Heart right ventricle (tissue), 16 donors: Measurements from ENCODE around the gene ZNF350. TPM values are rescaled to one million over a fixed set of nuclear protein-coding genes. Genes with fewer than 3 reads are reported as not detected.
"Not testable (repeated sequence)": the region's sequence is repeated elsewhere in the genome, so short reads cannot be mapped to it uniquely, and the experiment has no call there.

Experiments used
- ATAC-seq, 8 donors: fragments of 200-7000 bp; cut with Tn5 transposase; one replicate each; pipeline ENCODE4 v1.9.1; 2020; ENCODE audit warnings: mild to moderate bottlenecking in 8 of 8, moderate library complexity in 8 of 8, moderate number of reproducible peaks in 1 of 8
- DNase-seq, 2 donors: peaks; one replicate each; pipeline ENCODE4 v3.0.0-alpha.2; 2020
- H3K27ac ChIP-seq, 10 donors: fragments of 200-600 bp; sonication (generic) in 2 of 10; one replicate each; pipeline versions ENCODE4 v1.5.0 to v1.8.0; 2020 to 2022; ENCODE audit warnings: mild to moderate bottlenecking in 3 of 10
- H3K27me3 ChIP-seq, 7 donors: fragments of 200-600 bp; one replicate each; pipeline ENCODE4 v1.8.0; 2021 to 2022; ENCODE audit warnings: mild to moderate bottlenecking in 2 of 7
- H3K36me3 ChIP-seq, 9 donors: fragments of 200-600 bp; sonication (generic) in 1 of 9; one replicate each; pipeline versions ENCODE4 v1.5.0 to v1.8.0; 2020 to 2022; ENCODE audit warnings: mild to moderate bottlenecking in 2 of 9
- H3K4me1 ChIP-seq, 9 donors: fragments of 200-600 bp; sonication (generic) in 1 of 9; one replicate each; pipeline versions ENCODE4 v1.5.0 to v1.8.0; 2020 to 2022; ENCODE audit warnings: mild to moderate bottlenecking in 4 of 9
- H3K4me3 ChIP-seq, 10 donors: fragments of 200-600 bp; sonication (generic) in 2 of 10; one replicate each; pipeline versions ENCODE4 v1.5.0 to v1.8.0; 2020 to 2022; ENCODE audit warnings: mild to moderate bottlenecking in 7 of 10, moderate library complexity in 2 of 10
- H3K9me3 ChIP-seq, 11 donors: fragments of 200-600 bp in 10 of 11; sonication (generic) in 2 of 11; one replicate each; pipeline versions ENCODE4 v1.5.0 to v1.8.0; 2013 to 2022; ENCODE audit warnings: mild to moderate bottlenecking in 2 of 11, control low read depth in 1 of 11, moderate library complexity in 1 of 11
- CTCF ChIP-seq, 9 donors: fragments of 200-600 bp; sonication (generic) in 2 of 9; IDR thresholded peaks; one replicate each; pipeline versions ENCODE4 v1.5.0 to v1.8.0; 2021 to 2022; ENCODE audit warnings: antibody characterized with exemption in 9 of 9, mild to moderate bottlenecking in 5 of 9, moderate library complexity in 1 of 9
- WGBS, 2 donors: extraction: QIAGEN DNeasy Blood & Tissue Kit; methylation state at CpG; one replicate each; pipeline ENCODE4 v1.1.7; 2013; ENCODE audit warnings: inconsistent platforms in 1 of 2; 5-methylcytosine and 5-hydroxymethylcytosine counted together
- intact Hi-C, 10 donors: fragments of 100-400 bp; cut with DNase I; formaldehyde crosslinking; loops; one replicate each; pipeline versions ENCODE4 v1.11.1 to v1.14.2; 2022
- polyA plus RNA-seq, 2 donors: library from polyadenylated mRNA; stranded (reverse); fragments of 200-250 nt; gene quantifications; one replicate each; pipeline ENCODE4 v1.2.3, GENCODE V29; 2013
- total RNA-seq, 10 donors: library from RNA; stranded (reverse); fragmentation: NEBNext Ultra II Directional in 3 of 10; extraction: Animal tissue kit (Norgen Biotek cat#: 25700) in 3 of 10; gene quantifications; one replicate each; pipeline versions ENCODE4 v1.2.1 to v1.2.4, GENCODE V29; 2021 to 2023
- donor health status: Arrhythmogenic right ventricular cardiomyopathy.
- donor health status: ischemic (EF 13 %, LVEDD 7.1; RV severe dilation, severe dysfunction).
- donor health status: healthy with polysubstance abuse.
- donor health status: DM: no; HTN: yes; CAD: no.
- donor health status: DM: no; HTN: no; CAD: no.
- donor health status: ischemic (EF 25% LVEDD 6.9; RV normal size, moderate dysfunction).
- donor health status: ischemic (EF 25% LVEDD 5.7; RV mildly dilated, moderate dysfunction).
- donor health status: healthy.
- donor health status: DM: yes; HTN: yes; CAD: no.
- donor health status: Ischemic cardiomyopathy.
- donor health status: ischemic (EF 35%, LVEDD 5.7; RV mildly dilated, moderate dysfunction).
- donor health status: nonischemic (EF 11% LVEDD 7.7; RV severe dilation, severe dysfunction).
- donor health status: DM: yes; HTN: yes; CAD: no.
- donor health status: PGD.
- donor health status: ischemic (EF 29% LVEDD 5.4; RV normal size, mild dysfunction).
- donor health status: nonischemic (EF 23%, LVEDD 6.1; RV moderate dilation, normal function).

The ZNF350 gene
- total and polyA plus RNA-seq, 12 donors: 4.6 to 10.1 (median 6.8) TPM

GRCh38 chr19:51993422-51993821, 6.8 kb upstream of the ZNF350 start:
- Histone ChIP-seq H3K27ac (no peak overlapping the region), H3K36me3 (peaks cover 0 to 78% (median 61%) of the 10 kb centered on the region in 9 donors), H3K4me1 (no peaks in the 10 kb centered on the region), H3K9me3 (peaks cover 4 to 100% (median 82%) of the 10 kb centered on the region in 11 donors), H3K4me3 (no peak overlapping the region), H3K27me3 (no peaks in the 10 kb centered on the region)
- DNase-seq: no peak
- TF ChIP-seq CTCF (IDR thresholded peaks at IDR 0.05): no peak
- intact Hi-C loops: no loop called here
- WGBS, 2 donors: 98 to 99% methylated on average over 10 of the region's 10 CpGs
- no peak for ATAC-seq

GRCh38 chr19:51983361-51983760, 3.3 kb downstream of the ZNF350 start:
- Histone ChIP-seq H3K9me3 (peaks cover 0 to 89% (median 16%) of the 10 kb centered on the region in 11 donors), H3K27me3 (no peaks in the 10 kb centered on the region), H3K36me3 (peaks cover 0 to 57% (median 8%) of the 10 kb centered on the region in 9 donors), H3K4me3 (no peak overlapping the region), H3K4me1 (peaks cover 7 to 37% (median 16%) of the 10 kb centered on the region in 9 donors), H3K27ac (no peak overlapping the region)
- WGBS, 2 donors: 87% methylated on average over 4 of the region's 4 CpGs
- no peak for TF ChIP-seq CTCF (IDR thresholded peaks at IDR 0.05)
- ATAC-seq: no peak
- no peak for DNase-seq
- intact Hi-C loops: loop anchor here in 2 of 10 donors (5.0 to 10.0 kb wide), 2 partner anchors 96 to 99 kb away; partner anchors contain the start of gene ZNF577 (in 2 of the 2)

- H3K4me1 ChIP-seq: peaks cover 7 to 35% (median 13%) of the 10 kb centered on the region in 9 donors
- not testable (repeated sequence) for H3K27me3 ChIP-seq, DNase-seq, H3K27ac ChIP-seq, ATAC-seq, H3K4me3 ChIP-seq
- peaks cover 0 to 98% (median 27%) of the 10 kb centered on the region in 11 donors for H3K9me3 ChIP-seq
- peaks cover 0 to 73% (median 12%) of the 10 kb centered on the region in 9 donors for H3K36me3 ChIP-seq
- intact Hi-C loops: loop anchor here in 2 of 10 donors (5.0 to 10.0 kb wide), 2 partner anchors 94 to 96 kb away; partner anchors contain the start of gene ZNF577 (in 2 of the 2)
- WGBS, 2 donors: 89 to 91% methylated on average over 6 of the region's 6 CpGs
Measured at GRCh38 chr19:51980926-51981325, 5.7 kb downstream of the ZNF350 start.

- no peak for TF ChIP-seq CTCF (IDR thresholded peaks at IDR 0.05)
- 96 to 97% methylated on average over 6 of the region's 6 CpGs for WGBS, 2 donors
- intact Hi-C loops: loop anchor here in 2 of 10 donors (5.0 to 10.0 kb wide), 2 partner anchors 93 to 95 kb away; partner anchors contain the start of gene ZNF577 (in 2 of the 2)
- Histone ChIP-seq H3K27ac (no peak overlapping the region), H3K4me1 (peaks cover under 1 to 28% (median 6%) of the 10 kb centered on the region in 9 donors), H3K9me3 (peaks cover 0 to 100% (median 31%) of the 10 kb centered on the region in 11 donors), H3K4me3 (no peak overlapping the region), H3K27me3 (no peaks in the 10 kb centered on the region), H3K36me3 (peaks cover 0 to 74% (median 12%) of the 10 kb centered on the region in 9 donors)
- no peak for ATAC-seq
- DNase-seq: no peak
Measured at GRCh38 chr19:51980116-51980736, 6.4 kb downstream of the ZNF350 start.

- ATAC-seq (no peak), DNase-seq (no peak)
- H3K36me3 ChIP-seq: peaks cover 0 to 79% (median 22%) of the 10 kb centered on the region in 9 donors
- WGBS, 2 donors: 96 to 98% methylated on average over 4 of the region's 4 CpGs
- H3K4me3 ChIP-seq: no peak overlapping the region
- H3K27ac ChIP-seq: no peak overlapping the region
- peaks cover 0 to 15% (median 0%) of the 10 kb centered on the region in 9 donors for H3K4me1 ChIP-seq
- no peak for TF ChIP-seq CTCF (IDR thresholded peaks at IDR 0.05)
- H3K9me3 ChIP-seq: peaks cover 0 to 100% (median 35%) of the 10 kb centered on the region in 11 donors
- intact Hi-C loops: loop anchor here in 1 of 10 donors (10.0 kb wide), 1 partner anchor 136 kb away; no protein-coding TSS in a partner anchor
- no peaks in the 10 kb centered on the region for H3K27me3 ChIP-seq
Measured at GRCh38 chr19:51978882-51979281, 7.8 kb downstream of the ZNF350 start.
